Mammary epithelial cell (primary cell): ENCODE results near the gene USP28.

ENCODE experiments used
- CTCF ChIP-seq, 2 donors: IDR thresholded peaks in 1 of 2; conservative IDR thresholded peaks in 1 of 2; 2 replicates each; pipeline ENCODE4 v1.5.1; 2011 to 2012; ENCODE audit warnings: inconsistent platforms in 2 of 2, low read length in 2 of 2, mild to moderate bottlenecking in 2 of 2, control low read depth in 1 of 2, low read depth in 1 of 2; ENCODE audit not compliant: insufficient read depth in 1 of 2; ENCODE audit errors: extremely low read depth in 1 of 2
- EZH2 ChIP-seq: IDR thresholded peaks from 2 replicates; pipeline ENCODE4 v1.6.1; 2012; ENCODE audit warnings: low read length, inconsistent platforms, borderline replicate concordance

- no peak for TF ChIP-seq EZH2
- no peak for TF ChIP-seq CTCF (conservative IDR thresholded peaks at IDR 0.05 in 1 of 2, IDR thresholded peaks at IDR 0.05 in 1 of 2; ENCODE audit: extremely low read depth in 1 of 2, insufficient read depth in 1 of 2, low read depth in 1 of 2, low read length in 2 of 2)
These were observed 1.7 kb upstream of the USP28 start for GRCh38 chr11:113876798-113877669.
